Measurements from ENCODE around the gene SCRN2.

DNA sequence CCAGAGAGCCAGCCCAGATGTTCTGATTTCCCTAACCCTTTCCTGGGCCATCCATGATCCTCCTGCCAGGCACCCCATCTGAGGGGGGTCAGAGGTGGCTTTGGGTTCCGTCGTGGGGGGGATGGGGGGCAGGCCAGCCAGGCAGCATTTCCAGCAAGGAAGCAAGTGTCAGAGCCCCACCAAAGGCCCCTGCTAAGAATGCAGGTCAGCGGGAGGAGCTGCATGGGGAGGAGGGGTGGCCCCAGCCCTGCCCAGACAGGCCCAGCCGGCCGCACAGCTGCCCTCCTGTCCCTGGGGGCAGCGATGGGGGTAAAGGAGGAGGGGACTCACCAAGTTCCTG, 2.3 kb upstream of the SCRN2 start:
- TF ChIP-seq CTCF (IDR thresholded peaks at IDR 0.05; ENCODE audit: extremely low read depth in 1 of 2, insufficient read depth in 1 of 2, low read depth in 1 of 2, low read length in 2 of 2) = no peak
- TF ChIP-seq, protein P1, sequence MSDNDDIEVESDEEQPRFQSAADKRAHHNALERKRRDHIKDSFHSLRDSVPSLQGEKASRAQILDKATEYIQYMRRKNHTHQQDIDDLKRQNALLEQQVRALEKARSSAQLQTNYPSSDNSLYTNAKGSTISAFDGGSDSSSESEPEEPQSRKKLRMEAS (IDR thresholded peaks at IDR 0.05; ENCODE audit: insufficient read depth, insufficient read length) = no peak
- TF ChIP-seq JUN (IDR thresholded peaks at IDR 0.05; ENCODE audit: borderline replicate concordance, insufficient read depth, insufficient read length, low read depth) = no peak
- TF ChIP-seq POLR2A (IDR thresholded peaks at IDR 0.05; ENCODE audit: low read depth, low read length) = no peak
- TF ChIP-seq POLR2AphosphoS5 (IDR thresholded peaks at IDR 0.05; ENCODE audit: insufficient read depth, low read depth, low read length) = no peak
- TF ChIP-seq MYC (IDR thresholded peaks at IDR 0.05; ENCODE audit: low read depth, low read length) = no peak

Measured in endothelial cell of umbilical vein (primary cell).